ENCODE results near the gene NTM. TPM values are rescaled to one million over a fixed set of nuclear protein-coding genes. Genes with fewer than 3 reads are reported as not detected.

Gene NTM
- polyA plus RNA-seq, 1 donor from 2014 or later: 39.4 TPM

- H3K79me2 ChIP-seq (replicated peaks; ENCODE audit: insufficient read depth, low read length): no peaks in the 10 kb centered on the region
- H3K9ac ChIP-seq (ENCODE audit: low read length): no peak overlapping the region
- no peak overlapping the region for H2AFZ ChIP-seq (ENCODE audit: low read depth, low read length)
- H4K20me1 ChIP-seq (ENCODE audit: insufficient read depth): no peaks in the 10 kb centered on the region
- no peaks in the 10 kb centered on the region for H3K9me2 ChIP-seq (ENCODE audit: insufficient read depth, low read length)
- H3K36me3 ChIP-seq (ENCODE audit: insufficient read depth, low read length): no peaks in the 10 kb centered on the region
- no peak overlapping the region for H3K27ac ChIP-seq (ENCODE audit: low read length)
- H3K4me3 ChIP-seq (ENCODE audit: low read length): no peak overlapping the region
- no peaks in the 10 kb centered on the region for H3F3A ChIP-seq (ENCODE audit: insufficient read depth, low read length, poor library complexity, severe bottlenecking)
- no peaks in the 10 kb centered on the region for H3K9me3 ChIP-seq (ENCODE audit: low read length)
- no peak overlapping the region for H3K4me2 ChIP-seq (ENCODE audit: low read length)
- no peak for TF ChIP-seq SMC3 (conservative IDR thresholded peaks at IDR 0.05; ENCODE audit: poor library complexity)
- TF ChIP-seq TAF1 (IDR thresholded peaks at IDR 0.05; ENCODE audit: low read depth): no peak
- TF ChIP-seq REST (IDR thresholded peaks at IDR 0.05; ENCODE audit: borderline replicate concordance): no peak
- no peak for TF ChIP-seq EP300 (conservative IDR thresholded peaks at IDR 0.05; ENCODE audit: poor library complexity, severe bottlenecking)
- no peak for TF ChIP-seq CTCF (IDR thresholded peaks at IDR 0.05; ENCODE audit: poor library complexity, severe bottlenecking)
- TF ChIP-seq RAD21 (conservative IDR thresholded peaks at IDR 0.05): no peak
- TF ChIP-seq POLR2AphosphoS5 (IDR thresholded peaks at IDR 0.05): no peak
- no peak for TF ChIP-seq MXI1 (conservative IDR thresholded peaks at IDR 0.05; ENCODE audit: poor library complexity, severe bottlenecking)
- no peak for TF ChIP-seq EZH2 (IDR thresholded peaks at IDR 0.05; ENCODE audit: borderline replicate concordance, insufficient read depth, low read length, poor library complexity, severe bottlenecking)
- no peaks in the 10 kb centered on the region for H3K27me3 ChIP-seq (ENCODE audit: insufficient read depth, low read depth, low read length)
These were observed 709.7 kb downstream of the NTM start for GRCh38 chr11:132080127-132080526.

GRCh38 chr11:132082566-132082965, 712.2 kb downstream of the NTM start:
- Histone ChIP-seq H3K4me3 (ENCODE audit: low read length) (no peak overlapping the region), H3K27me3 (ENCODE audit: insufficient read depth, low read depth, low read length) (no peaks in the 10 kb centered on the region), H3K36me3 (ENCODE audit: insufficient read depth, low read length) (no peaks in the 10 kb centered on the region), H3K79me2 (replicated peaks; ENCODE audit: insufficient read depth, low read length) (no peaks in the 10 kb centered on the region), H2AFZ (ENCODE audit: low read depth, low read length) (no peak overlapping the region), H3K9me3 (ENCODE audit: low read length) (no peaks in the 10 kb centered on the region), H3K9ac (ENCODE audit: low read length) (no peak overlapping the region), H3K27ac (ENCODE audit: low read length) (no peak overlapping the region), H3K9me2 (ENCODE audit: insufficient read depth, low read length) (no peaks in the 10 kb centered on the region), H3F3A (ENCODE audit: insufficient read depth, low read length, poor library complexity, severe bottlenecking) (no peaks in the 10 kb centered on the region), H3K4me2 (ENCODE audit: low read length) (no peak overlapping the region), H4K20me1 (ENCODE audit: insufficient read depth) (no peaks in the 10 kb centered on the region)
- TF ChIP-seq RAD21 (conservative IDR thresholded peaks at IDR 0.05): no peak
- no peak for TF ChIP-seq EZH2 (IDR thresholded peaks at IDR 0.05; ENCODE audit: borderline replicate concordance, insufficient read depth, low read length, poor library complexity, severe bottlenecking)
- no peak for TF ChIP-seq REST (IDR thresholded peaks at IDR 0.05; ENCODE audit: borderline replicate concordance)
- no peak for TF ChIP-seq EP300 (conservative IDR thresholded peaks at IDR 0.05; ENCODE audit: poor library complexity, severe bottlenecking)
- no peak for TF ChIP-seq TAF1 (IDR thresholded peaks at IDR 0.05; ENCODE audit: low read depth)
- TF ChIP-seq POLR2AphosphoS5 (IDR thresholded peaks at IDR 0.05): no peak
- TF ChIP-seq MXI1 (conservative IDR thresholded peaks at IDR 0.05; ENCODE audit: poor library complexity, severe bottlenecking): no peak
- TF ChIP-seq CTCF (IDR thresholded peaks at IDR 0.05; ENCODE audit: poor library complexity, severe bottlenecking): no peak
- TF ChIP-seq SMC3 (conservative IDR thresholded peaks at IDR 0.05; ENCODE audit: poor library complexity): no peak

All from neural cell (in vitro differentiated cells).